ENCODE results near the gene CNPPD1. TPM values are rescaled to one million over a fixed set of nuclear protein-coding genes. Genes with fewer than 3 reads are reported as not detected.

Gene CNPPD1
- total RNA-seq, 1 experiment from 2014 or later = 40.6 TPM

GRCh38 chr2:219207884-219208740 is 31.4 kb upstream of the CNPPD1 start:
- CTCF ChIA-PET = interaction anchor here (1.2 kb wide), 1 partner anchor 10 kb away, joined by 3 read pairs; no protein-coding TSS in a partner anchor
- no TSS peak for BruUV-seq (replicated peaks)

GRCh38 chr2:219207134-219207883 is 30.6 kb upstream of the CNPPD1 start:
- H3K4me3 Mint-ChIP-seq (ENCODE audit: low read depth, unreplicated experiment) = peak overlapping the region; percentile 84
- DNase-seq = no peak
- no peak for TF ChIP-seq CTCF (IDR thresholded peaks at IDR 0.05; ENCODE audit: unreplicated experiment)
- peaks cover 24% of the 10 kb centered on the region for H3K36me3 Mint-ChIP-seq (ENCODE audit: insufficient read depth, unreplicated experiment)
- CTCF ChIA-PET = interaction anchor here (0.6 kb wide), 1 partner anchor 11 kb away, joined by 3 read pairs; no protein-coding TSS in a partner anchor
- TSS peak; percentile 74 for BruUV-seq (replicated peaks)
- H3K27me3 Mint-ChIP-seq (ENCODE audit: unreplicated experiment) = no peaks in the 10 kb centered on the region
- intact Hi-C loops (cut with micrococcal nuclease; ENCODE audit: unreplicated experiment) = no loop called here
- no peak overlapping the region for H3K27ac Mint-ChIP-seq (ENCODE audit: unreplicated experiment)
- H3K9me3 Mint-ChIP-seq (ENCODE audit: low read depth, unreplicated experiment) = no peaks in the 10 kb centered on the region
- peaks cover 8% of the 10 kb centered on the region for H3K4me1 Mint-ChIP-seq (ENCODE audit: low read depth, unreplicated experiment)

More at GRCh38 chr2:219207884-219208740, 31.4 kb upstream of the CNPPD1 start:
- H3K4me3 Mint-ChIP-seq (ENCODE audit: low read depth, unreplicated experiment) = no peak overlapping the region
- H3K27me3 Mint-ChIP-seq (ENCODE audit: unreplicated experiment) = no peaks in the 10 kb centered on the region
- H3K27ac Mint-ChIP-seq (ENCODE audit: unreplicated experiment) = peak overlapping the region; percentile 35
- no peak for DNase-seq
- H3K4me1 Mint-ChIP-seq (ENCODE audit: low read depth, unreplicated experiment) = peaks cover 8% of the 10 kb centered on the region
- intact Hi-C loops (cut with micrococcal nuclease; ENCODE audit: unreplicated experiment) = no loop called here
- no peaks in the 10 kb centered on the region for H3K9me3 Mint-ChIP-seq (ENCODE audit: low read depth, unreplicated experiment)
- H3K36me3 Mint-ChIP-seq (ENCODE audit: insufficient read depth, unreplicated experiment) = peaks cover 24% of the 10 kb centered on the region
- no peak for TF ChIP-seq CTCF (IDR thresholded peaks at IDR 0.05; ENCODE audit: unreplicated experiment)

GRCh38 chr2:219206328-219207133 is 29.8 kb upstream of the CNPPD1 start, which contains the start of gene ZFAND2B:
Gene ZFAND2B, plus strand, starts transcription at chr2:219206782. Its CDS starts 206 bp downstream, at chr2:219206988.
- H3K4me1 Mint-ChIP-seq (ENCODE audit: low read depth, unreplicated experiment) = peaks cover 8% of the 10 kb centered on the region
- intact Hi-C loops (cut with micrococcal nuclease; ENCODE audit: unreplicated experiment) = no loop called here
- peaks cover 24% of the 10 kb centered on the region for H3K36me3 Mint-ChIP-seq (ENCODE audit: insufficient read depth, unreplicated experiment)
- no peaks in the 10 kb centered on the region for H3K27me3 Mint-ChIP-seq (ENCODE audit: unreplicated experiment)
- CTCF ChIA-PET = interaction anchor here (0.6 to 1.2 kb wide), 3 partner anchors 11 to 48 kb away, joined by 3 to 6 read pairs (median 4); partner anchors contain the start of genes CNPPD1 and TUBA4A
- peak within 1 kb of the TSS; percentile 84 for H3K4me3 Mint-ChIP-seq (ENCODE audit: low read depth, unreplicated experiment)
- peak within 1 kb of the TSS; percentile 77 for H3K27ac Mint-ChIP-seq (ENCODE audit: unreplicated experiment)
- no peak for TF ChIP-seq CTCF (IDR thresholded peaks at IDR 0.05; ENCODE audit: unreplicated experiment)
- DNase-seq = peak; percentile 97
- BruUV-seq (replicated peaks) = TSS peak; percentile 90
- no peaks in the 10 kb centered on the region for H3K9me3 Mint-ChIP-seq (ENCODE audit: low read depth, unreplicated experiment)

- Mint-ChIP-seq H3K27ac (ENCODE audit: unreplicated experiment) (peak overlapping the region; percentile 77), H3K9me3 (ENCODE audit: low read depth, unreplicated experiment) (no peaks in the 10 kb centered on the region), H3K27me3 (ENCODE audit: unreplicated experiment) (no peaks in the 10 kb centered on the region), H3K4me1 (ENCODE audit: low read depth, unreplicated experiment) (peaks cover 8% of the 10 kb centered on the region), H3K36me3 (ENCODE audit: insufficient read depth, unreplicated experiment) (peaks cover 24% of the 10 kb centered on the region), H3K4me3 (ENCODE audit: low read depth, unreplicated experiment) (peak overlapping the region; percentile 84)
- CTCF ChIA-PET = interaction anchor here (0.9 to 1.2 kb wide), 2 partner anchors 30 to 48 kb away, joined by 4 to 6 read pairs; partner anchors contain the start of genes CNPPD1 and TUBA4A
- no peak for DNase-seq
- intact Hi-C loops (cut with micrococcal nuclease; ENCODE audit: unreplicated experiment) = no loop called here
- no TSS peak for BruUV-seq (replicated peaks)
- TF ChIP-seq CTCF (IDR thresholded peaks at IDR 0.05; ENCODE audit: unreplicated experiment) = no peak
Measured at GRCh38 chr2:219205981-219206327, 29.2 kb upstream of the CNPPD1 start.
